ENCODE results near the gene BHMT.
"Not testable (repeated sequence)": the region's sequence is repeated elsewhere in the genome, so short reads cannot be mapped to it uniquely, and the experiment has no call there.

The BHMT gene

DNA sequence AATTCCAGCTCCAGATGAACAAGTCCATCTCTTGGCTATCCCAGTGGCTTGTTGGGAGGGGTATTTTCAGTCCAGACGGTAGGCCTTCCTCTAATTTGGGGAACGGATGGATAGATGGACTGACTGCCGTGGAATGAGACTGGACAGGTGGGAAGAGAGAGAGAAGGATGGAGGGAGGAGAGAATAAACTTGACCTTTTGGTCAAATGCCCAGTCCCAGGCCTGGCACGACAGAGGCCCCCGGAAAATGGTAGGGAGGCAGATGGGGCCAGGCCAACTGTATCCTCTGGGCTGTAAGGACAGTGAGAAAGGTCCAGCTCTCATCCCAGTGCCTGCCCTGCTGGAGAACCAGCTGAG is 1.1 kb downstream of the BHMT start:
- no peak for FAIRE-seq

DNA sequence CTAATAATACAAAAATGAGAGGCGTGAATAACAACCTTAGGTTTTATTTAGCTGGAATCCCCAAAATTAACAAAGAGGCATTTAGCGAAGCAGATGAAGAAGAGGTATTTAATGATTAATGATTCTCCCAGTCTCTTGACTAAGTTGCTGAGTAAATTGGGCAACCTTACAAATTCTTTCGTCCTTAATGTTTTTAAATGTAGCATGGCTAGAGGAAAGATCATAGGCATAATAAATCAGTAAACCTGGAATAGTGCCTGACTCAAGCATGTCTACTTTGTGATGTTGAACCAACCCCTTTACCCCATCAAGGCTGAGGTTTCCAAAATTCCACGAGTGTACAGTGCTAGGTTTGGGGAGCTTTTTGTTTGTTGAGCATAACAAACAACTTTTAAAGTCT is 7.9 kb downstream of the BHMT start:
- FAIRE-seq, result no peak

DNA sequence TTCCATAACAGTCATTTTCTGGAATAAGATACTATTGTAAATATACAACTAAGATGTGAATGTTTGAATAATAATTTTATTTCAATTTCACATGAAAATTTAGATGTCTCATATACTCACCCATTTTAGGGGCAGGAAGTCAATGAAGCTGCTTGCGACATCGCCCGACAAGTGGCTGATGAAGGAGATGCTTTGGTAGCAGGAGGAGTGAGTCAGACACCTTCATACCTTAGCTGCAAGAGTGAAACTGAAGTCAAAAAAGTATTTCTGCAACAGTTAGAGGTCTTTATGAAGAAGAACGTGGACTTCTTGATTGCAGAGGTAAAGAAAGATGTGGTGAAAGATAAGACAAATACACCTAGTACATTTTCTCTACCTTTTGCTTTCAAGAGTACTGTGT is 8.6 kb downstream of the BHMT start:
- no peak for FAIRE-seq

DNA sequence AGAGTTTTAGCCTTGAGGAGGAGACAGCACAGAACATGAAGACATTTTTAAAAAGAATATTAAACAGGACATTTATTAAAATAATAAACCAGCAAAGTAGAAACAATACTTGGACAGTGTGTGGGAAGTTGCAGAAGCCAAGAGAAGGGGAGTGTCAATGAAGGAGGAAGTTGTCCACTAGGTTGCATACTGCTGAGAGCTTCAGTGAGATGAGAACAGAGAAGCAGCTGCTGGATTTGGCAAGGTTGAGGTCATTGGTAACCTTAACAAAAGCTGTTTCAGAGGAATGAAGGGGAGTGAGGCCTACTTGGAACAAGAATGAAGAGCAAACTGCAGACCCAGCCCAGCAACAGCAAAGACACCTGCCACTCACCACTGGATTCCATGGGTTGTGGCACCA is 11.4 kb downstream of the BHMT start:
- no peak for FAIRE-seq

DNA sequence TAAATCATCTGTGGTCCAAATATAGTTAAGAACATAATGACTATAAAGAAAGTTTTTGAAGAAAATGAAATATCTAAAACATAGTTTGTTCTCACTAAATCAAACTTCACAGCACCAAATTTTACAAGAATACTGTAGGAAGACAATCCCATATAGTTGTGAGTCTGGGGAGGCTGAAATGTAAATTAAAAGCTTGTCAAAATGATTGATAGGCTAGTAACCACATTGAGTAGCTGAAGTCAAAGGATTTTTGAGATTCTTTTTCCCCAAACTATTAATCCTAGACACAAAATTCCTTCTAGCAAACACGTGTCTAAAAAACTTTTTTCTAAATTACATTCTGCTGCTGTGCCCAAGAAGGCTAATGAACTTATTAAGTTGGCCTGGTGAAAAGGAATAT is 13.0 kb downstream of the BHMT start:
- FAIRE-seq, result no peak

DNA sequence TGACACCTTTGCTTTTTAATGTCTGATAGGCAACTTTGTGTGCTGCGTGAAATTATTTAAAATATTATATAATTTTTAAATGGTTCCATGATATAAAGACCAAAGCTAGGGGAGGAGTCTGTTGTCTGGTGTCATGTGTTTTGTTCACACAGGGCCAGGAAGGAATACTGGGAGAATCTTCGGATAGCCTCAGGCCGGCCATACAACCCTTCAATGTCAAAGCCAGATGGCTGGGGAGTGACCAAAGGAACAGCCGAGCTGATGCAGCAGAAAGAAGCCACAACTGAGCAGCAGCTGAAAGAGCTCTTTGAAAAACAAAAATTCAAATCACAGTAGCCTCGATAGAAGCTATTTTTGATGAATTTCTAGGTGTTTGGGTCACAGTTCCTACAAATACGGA is 19.2 kb downstream of the BHMT start:
- FAIRE-seq, result no peak

DNA sequence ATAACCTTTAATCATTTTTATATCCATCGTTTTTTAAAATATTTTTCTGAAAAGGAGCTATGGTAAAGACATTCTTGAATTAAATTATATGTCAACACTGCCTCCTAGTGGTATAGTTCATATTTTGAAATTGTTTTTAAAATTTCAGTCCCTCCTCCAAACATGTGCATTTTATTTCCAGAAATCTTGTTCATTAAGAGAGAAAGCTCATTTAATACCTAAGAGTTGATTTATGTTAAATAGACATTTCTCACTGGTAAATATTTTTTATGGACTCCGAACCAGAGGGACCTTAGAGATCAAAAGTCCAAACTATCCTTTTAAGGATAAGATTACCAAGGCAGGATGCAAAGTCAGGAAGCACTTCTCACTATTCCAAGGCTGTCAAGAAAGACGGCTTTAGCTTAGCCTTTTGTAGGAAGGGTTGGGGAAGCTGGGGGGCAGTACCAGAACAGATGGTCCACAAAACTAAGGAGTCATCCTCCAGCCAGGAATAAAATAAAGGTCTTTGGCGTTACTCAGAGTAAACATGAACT is 21.6 kb downstream of the BHMT start:
- FAIRE-seq, result peak; percentile 98

DNA sequence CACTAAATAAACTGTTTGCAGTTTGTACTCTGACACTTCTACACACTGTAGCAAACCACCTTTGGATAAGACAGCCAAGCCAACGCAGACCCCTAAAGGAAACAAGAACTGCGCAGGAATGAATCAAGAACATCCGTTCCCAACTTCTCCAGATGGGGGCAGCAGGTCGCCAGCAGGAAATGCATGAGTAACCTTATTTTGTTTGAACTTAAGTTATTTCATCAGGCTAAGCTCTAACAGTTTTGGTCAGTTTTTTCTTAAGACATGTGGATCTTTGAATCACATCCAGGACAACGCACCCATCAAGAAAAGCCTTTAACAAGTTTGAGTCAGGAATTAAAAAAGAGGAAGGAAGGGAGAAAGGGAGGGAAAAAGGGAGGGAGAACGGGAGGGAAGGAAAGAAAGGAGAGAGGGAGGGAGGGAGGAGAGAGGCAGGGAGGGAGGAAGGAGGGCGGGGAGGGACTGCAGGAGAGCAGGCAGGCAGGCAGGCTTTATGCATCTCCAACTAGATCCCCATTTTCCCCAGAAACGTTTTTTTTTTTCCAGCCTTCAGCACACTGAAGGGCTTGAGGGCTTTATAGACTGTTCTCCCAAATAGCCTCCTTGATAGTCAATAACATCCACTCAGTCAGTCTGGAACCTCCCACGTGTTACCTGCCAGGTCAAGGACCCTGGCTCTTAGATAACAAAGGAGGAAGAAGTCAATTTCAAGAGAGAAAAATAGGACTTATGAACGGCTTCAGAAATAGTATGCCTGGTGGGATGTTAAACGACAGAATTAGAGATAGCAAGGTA is 22.2 kb downstream of the BHMT start:
- FAIRE-seq, result peak; percentile 59

DNA sequence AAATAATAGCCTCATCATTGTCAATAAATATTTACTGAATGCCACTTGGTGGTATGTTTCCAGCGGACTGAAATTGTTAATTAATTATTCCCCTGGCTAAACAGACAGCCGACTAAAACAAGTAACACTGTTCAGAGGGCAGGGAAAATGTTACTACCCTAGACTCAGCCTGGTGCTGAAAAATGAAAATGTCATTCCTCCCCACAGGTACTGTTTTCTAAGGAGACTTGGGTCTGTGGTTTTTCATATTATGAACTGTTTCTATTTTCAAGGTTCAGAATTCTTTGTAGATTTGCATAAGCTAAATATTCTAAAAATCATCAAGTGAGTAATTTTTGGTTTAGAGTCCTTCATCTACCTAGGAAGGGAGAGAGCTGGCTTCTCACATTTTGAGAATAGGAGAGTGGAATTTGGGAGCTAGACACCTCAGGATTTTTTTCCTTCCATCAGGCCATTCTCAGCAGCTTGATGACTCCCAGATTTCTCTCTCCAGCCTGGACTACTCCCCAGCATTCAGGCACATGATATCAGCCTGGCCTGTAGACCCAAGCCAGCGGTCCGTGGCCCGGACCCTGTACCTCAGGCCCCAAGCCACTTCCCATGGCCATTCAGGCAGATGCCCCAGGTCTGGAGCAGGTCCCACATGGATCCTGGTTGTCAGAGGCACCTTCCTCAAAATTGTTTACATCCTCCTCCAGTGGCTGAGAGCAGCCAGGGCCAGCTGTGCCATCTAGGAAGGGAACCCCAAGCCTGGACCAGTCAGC is 24.4 kb downstream of the BHMT start:
- no peak for FAIRE-seq

DNA sequence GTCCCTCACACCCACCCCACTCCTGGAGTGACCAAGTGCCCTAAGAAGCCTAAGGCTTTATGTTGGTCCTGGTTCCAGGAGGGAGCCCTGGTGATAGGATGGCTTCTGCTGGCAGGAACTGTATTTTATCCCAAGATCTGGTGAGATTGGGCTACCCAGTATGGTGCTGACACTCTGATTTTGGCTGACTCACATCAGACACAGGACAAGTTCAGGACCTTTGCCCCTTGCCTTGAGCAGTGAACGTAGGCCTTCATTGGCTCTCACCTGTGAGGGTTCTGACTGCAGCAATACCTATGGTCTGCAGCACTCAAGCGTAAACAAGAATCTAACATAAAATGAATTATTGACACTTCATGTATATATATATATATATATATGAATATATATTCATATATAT is 25.0 kb downstream of the BHMT start:
- no peak for FAIRE-seq

DNA sequence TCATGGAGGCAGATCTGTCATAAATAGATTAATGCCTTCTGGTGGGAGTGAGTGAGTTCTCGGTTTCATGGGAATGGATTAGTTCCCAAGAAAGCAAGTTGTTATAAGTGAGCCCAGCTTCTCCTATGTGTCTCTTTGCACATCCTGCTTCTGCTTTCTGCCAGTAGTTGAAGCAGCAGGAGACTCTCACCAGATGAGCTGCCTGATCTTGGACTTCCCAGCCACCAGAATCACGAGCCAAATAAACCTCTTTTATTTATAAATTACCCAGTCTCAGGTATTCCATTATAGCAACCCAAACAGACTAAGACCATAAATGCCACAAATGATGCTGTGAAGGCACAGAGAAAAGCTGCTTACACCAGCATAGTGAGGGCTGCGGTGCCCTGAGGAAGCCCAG is 28.9 kb downstream of the BHMT start:
- FAIRE-seq, result no peak

DNA sequence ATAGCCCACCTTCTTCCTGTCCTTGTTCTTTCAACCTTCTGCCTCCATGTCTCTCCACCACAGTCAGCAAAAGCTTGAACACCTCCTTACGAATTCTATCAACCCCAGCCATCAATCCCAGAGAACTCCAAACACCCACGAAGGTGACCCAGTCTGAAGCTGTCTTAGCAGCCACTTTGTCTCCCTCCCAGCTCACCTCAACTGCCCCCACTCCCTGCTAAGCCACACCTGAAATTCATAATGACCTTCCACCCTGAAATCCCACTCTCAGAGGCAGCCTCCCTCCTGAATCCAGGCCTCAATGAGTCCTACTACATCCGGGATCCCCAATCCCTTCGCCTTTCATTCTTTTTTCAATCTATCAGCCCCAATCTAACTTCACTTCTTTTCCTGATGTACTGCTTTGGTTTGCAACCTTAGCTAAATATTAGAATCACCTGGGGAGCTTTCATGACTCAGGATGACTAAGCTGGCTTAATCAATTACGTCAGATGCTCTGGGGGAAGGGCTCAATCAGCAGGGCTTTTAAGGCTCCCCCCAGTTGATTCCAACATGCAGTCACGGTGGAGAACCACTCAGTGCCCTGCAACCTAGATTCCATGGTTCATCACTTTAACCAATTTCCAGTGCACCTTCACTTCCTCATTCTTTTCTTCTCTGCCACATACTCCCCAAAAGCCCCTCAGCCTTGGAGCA is 32.2 kb downstream of the BHMT start:
- no peak for FAIRE-seq

DNA sequence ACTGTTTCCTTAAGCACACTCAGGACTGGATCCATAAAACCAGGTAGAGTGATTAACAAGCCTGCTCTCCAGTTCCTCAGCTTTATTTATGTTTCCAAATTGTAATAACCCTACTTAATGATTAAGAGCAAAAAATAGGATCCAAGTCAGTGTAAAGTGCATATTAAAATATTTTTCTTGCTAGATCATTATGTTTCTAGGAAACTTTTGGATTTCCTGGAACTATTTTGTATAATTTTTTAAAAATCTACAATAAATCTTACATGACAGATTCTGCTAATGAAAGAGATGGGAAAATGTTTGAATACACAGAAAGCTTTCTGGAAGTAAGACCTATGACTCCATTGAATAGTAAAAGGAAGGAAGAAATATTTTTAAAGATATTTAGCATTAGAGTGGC is 35.5 kb downstream of the BHMT start:
- no peak for FAIRE-seq

DNA sequence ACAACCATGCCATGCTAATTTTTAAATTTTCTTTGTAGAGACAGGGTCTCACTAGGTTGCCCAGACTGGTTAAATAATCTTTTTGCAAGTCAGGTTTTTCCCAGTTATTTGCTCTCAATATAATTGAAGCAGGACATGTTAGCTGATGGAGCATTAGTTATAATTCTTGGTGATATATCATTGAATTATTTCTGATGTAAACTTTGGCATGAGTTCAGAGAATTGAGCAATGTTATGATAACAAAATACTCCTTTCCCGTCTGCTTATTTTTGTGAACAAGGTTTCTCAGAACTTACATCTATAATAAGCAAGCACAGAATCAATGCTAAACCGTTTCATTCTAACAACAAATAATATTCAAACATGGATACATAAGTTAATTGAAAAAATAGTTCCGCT is 37.8 kb downstream of the BHMT start:
- no peak for FAIRE-seq

DNA sequence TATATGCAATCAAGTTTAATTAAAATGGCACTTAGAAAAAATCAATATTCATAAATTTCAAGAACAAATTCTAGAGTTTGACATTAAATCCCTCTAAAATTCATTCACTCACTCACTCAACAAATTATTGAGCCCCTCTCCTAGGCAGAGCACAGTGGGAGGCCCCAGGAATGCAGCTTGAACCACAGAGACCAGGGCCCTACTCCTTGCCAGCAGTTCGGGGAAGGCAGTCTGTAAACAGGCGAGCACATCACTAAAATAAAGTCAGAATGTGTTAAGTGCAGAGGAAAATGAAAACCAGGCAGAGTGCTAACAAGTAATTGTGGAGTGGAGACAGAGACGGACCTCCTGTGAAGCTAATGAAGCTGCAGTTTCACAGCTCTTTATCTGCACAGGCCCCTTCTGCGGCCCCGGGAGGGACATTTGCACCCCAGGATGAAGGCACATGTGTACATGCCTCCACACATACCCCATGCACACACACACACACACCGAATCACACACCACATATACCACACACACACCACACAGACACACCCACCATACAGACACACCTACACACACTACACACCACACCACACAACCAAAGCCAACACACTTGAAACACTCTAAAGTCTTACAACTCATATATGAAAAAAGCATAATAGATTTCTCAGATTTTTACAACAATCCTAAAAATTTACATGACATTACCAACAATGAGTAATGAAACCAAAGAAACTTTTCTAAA is 40.5 kb downstream of the BHMT start:
- FAIRE-seq, result no peak

DNA sequence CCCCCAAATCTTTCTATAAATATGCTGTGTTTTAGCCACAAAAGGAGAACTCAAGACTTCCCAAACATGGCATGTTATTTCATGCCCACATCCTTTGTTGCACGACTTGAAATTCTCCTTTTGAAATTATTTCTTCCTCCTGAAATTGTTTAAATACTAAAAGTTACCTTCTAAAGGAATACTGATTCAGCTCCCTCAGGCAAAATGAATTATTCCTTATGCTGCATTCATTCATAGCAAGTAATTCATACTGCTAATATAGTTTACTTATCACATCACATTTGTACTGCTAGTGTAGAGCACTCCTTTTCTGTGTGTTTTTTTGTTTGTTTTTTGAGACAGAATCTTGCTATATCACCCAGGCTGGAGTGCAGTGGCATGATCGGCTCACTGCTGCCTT is 45.7 kb downstream of the BHMT start:
- FAIRE-seq, result no peak

DNA sequence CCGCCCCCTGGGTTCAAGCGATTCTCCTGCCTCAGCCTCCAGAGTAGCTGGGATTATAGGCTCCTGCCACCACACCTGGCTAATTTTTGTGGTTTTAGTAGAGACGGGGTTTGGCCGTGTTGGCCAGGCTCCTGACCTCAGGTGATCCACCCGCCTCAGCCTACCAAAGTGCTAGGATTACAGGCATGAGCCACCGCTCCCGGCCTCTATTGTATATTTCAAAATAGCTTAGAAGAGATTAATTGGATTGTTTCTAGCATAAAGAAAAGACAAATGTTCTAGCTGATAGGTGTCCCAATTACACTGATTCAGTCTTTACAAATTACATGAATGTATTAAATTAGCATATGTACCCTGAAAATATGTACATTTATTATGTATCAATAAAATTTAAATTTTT is 50.0 kb downstream of the BHMT start:
- not testable (repeated sequence) for FAIRE-seq

DNA sequence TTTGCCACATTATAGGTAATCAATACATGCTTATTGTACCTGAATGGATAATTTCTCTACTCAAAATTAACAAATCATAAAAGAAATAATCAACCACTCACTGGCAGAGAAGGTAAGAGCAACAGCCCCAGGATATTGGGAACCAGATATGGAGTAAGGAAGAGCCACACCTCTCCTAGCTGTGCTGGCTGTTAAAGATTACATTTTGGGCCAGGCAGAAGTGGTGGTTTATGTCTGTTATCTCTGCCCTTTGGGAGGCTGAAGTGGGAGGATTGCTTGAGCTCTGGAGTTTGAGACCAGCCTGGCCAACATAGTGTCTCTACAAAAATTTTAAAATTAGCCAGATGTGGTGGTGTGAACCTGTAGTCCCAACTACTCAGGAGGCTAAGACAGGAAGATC is 56.4 kb downstream of the BHMT start:
- FAIRE-seq, result no peak

DNA sequence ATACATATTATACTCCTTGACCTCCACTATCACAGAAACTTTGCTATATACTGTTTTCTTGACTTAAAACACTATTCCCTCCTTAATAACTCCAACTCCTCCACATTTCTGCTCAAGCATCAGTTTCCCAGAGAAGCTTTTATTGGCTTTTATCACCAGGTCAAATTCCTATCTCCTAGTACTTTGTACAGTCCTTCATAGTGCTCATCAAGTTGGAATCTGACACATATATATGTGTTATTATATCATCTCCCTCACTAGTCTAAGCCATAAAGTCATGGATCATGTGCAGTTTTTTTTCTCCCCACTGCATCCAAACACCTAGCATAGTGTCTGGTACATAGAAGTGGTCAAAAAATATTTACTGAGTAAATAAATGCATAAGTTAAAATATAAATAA is 59.1 kb downstream of the BHMT start:
- no peak for FAIRE-seq

DNA sequence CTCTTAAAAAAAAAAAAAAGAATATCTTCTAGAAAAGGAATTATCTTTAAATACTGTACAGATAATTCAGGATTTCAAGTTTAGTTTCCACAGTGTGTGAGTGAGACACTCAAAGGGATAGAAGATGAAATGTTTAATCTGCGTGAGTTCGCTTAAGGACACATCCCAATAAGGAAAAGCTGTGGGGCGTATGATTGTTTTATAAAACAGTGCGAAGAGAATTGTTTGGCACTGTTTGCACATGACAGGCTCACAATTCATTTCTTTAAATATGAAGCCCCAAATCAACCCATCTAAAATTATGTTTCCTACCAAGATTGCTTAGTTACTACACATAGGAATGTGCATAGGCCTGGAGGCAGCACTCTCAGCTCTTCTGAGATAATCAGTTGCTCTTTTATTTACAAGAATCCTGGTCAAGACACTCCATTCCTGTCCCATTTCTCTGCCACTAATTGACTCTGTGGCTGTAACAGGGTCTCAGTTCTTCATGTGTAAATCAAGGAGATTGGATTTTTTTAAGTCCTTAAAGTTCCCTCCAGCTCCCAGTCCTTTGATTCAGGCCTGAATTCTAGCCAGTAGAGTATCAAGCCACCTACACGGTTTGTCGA is 60.1 kb downstream of the BHMT start:
- no peak for FAIRE-seq

DNA sequence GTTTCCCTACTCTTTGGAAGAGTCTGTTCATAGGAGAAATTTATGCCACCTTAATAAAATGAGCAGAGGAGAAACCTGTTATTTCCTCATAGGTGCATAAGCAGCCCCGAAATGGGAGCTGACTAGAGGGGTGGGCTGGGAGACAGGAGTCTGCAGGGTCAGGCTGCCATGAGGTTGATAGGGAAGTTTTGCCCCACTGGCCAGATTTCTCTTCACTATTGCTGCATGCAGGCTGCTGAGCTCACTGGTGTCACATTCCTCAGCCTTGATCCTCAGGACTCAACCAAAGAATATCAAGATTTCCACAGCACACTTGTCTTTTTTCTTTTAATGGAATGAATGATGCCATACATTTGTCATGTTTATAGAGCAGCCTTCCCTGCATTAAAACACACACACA is 60.7 kb downstream of the BHMT start:
- no peak for FAIRE-seq

DNA sequence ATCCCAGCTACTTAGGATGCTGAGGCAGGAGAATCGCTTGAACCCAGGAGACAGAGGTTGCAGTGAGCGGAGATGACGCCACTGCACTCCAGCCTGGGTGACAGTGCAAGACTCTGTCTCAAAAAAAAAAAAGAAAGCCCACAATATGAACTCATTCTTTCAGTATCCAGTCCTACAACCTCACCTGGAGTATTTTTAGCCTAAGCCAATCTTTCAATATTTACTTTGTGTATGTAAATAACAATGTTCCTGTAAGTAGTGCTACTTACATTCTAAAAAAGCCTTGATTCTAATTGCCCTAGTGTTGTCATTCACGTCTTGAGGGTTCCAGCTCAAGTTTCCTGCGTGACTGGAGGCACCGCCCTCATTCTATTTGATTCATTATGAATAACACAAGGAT is 62.0 kb downstream of the BHMT start:
- no peak for FAIRE-seq

DNA sequence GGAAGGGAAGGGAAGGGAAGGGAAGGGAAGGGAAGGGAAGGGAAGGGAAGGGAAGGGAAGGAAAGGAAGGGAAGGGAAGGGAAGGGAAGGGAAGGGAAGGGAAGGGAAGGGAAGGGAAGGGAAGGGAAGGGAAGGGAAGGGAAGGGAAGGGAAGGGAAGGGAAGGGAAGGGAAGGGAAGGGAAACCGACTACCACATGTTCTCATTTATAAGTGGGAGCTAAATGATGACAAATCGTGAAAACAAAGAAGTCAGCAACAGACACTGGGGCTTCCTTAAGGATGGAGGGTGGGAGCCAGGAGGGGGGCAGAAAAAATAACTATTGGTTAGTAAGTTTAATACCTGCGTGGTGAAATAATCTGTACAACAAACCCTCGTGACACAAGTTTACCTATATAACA is 68.8 kb downstream of the BHMT start:
- FAIRE-seq, result not testable (repeated sequence)
